ENCODE data around the gene RHOB.

GRCh38 chr2:20404950-20405349 is 41.9 kb upstream of the RHOB start:
- no peak for TF ChIP-seq SIN3A (IDR thresholded peaks at IDR 0.05; ENCODE audit: borderline replicate concordance, insufficient read depth, low read length)
- TF ChIP-seq TAF1 (IDR thresholded peaks at IDR 0.05; ENCODE audit: borderline replicate concordance, insufficient read depth, low read length), result no peak

All from PFSK-1 (cell line).